ELF-1 (cell line): ENCODE results near the gene ZNF423.
"Not testable (repeated sequence)": the region's sequence is repeated elsewhere in the genome, so short reads cannot be mapped to it uniquely, and the experiment has no call there.

Source experiments
- DNase-seq: peaks from one replicate; pipeline ENCODE4 v3.0.0-alpha.2; 2016; ENCODE audit warnings: low read depth, low spot score

ZNF423 gene

GRCh38 chr16:49587511-49587910 is 268.4 kb downstream of the ZNF423 start:
- DNase-seq = no peak

- DNase-seq = no peak
These were observed 269.2 kb downstream of the ZNF423 start for GRCh38 chr16:49586466-49587450.

GRCh38 chr16:49585143-49585832 is 270.6 kb downstream of the ZNF423 start:
- no peak for DNase-seq

- no peak for DNase-seq
These were observed 272.0 kb downstream of the ZNF423 start for GRCh38 chr16:49583911-49584310.

- no peak for DNase-seq
These were observed 274.1 kb downstream of the ZNF423 start for GRCh38 chr16:49581630-49582298.

GRCh38 chr16:49580751-49581303 is 275.1 kb downstream of the ZNF423 start:
- DNase-seq = no peak

GRCh38 chr16:49578435-49579024 is 277.4 kb downstream of the ZNF423 start:
- no peak for DNase-seq

- DNase-seq = no peak
These were observed 277.9 kb downstream of the ZNF423 start for GRCh38 chr16:49578018-49578417.

GRCh38 chr16:49576941-49577340 is 279.0 kb downstream of the ZNF423 start:
- DNase-seq = no peak

GRCh38 chr16:49576173-49576494 is 279.8 kb downstream of the ZNF423 start:
- no peak for DNase-seq

- DNase-seq = peak; percentile 47
These were observed 280.4 kb downstream of the ZNF423 start for GRCh38 chr16:49575346-49576172.

- DNase-seq = no peak
These were observed 281.1 kb downstream of the ZNF423 start for GRCh38 chr16:49574826-49575225.

GRCh38 chr16:49567950-49568349 is 288.0 kb downstream of the ZNF423 start:
- DNase-seq = no peak

- DNase-seq = no peak
These were observed 289.5 kb downstream of the ZNF423 start for GRCh38 chr16:49566432-49566831.

GRCh38 chr16:49564496-49565229 is 291.2 kb downstream of the ZNF423 start:
- DNase-seq = no peak

GRCh38 chr16:49563666-49564065 is 292.2 kb downstream of the ZNF423 start:
- no peak for DNase-seq

GRCh38 chr16:49562894-49563293 is 293.0 kb downstream of the ZNF423 start:
- not testable (repeated sequence) for DNase-seq

GRCh38 chr16:49562228-49562627 is 293.7 kb downstream of the ZNF423 start:
- no peak for DNase-seq

- DNase-seq = no peak
These were observed 295.7 kb downstream of the ZNF423 start for GRCh38 chr16:49560004-49560830.
